Stimulated activated naive B cell treated with anti-CD40 and anti-IgM and Interleukin-4, amounts not matched to agents 10 μg/mL and 1 μg/mL and 100 μg/mL, for 72 hours (primary cell): ENCODE measurements around the gene RRP15.

Experiments used
- ATAC-seq, 2 donors: fragments of 150-1000 bp; cut with Tn5 transposase; replicated peaks; 2 replicates each; pipeline ENCODE4 v1.10.0; 2021; ENCODE audit warnings: moderate library complexity in 1 of 2
- DNase-seq: peaks from one replicate; pipeline ENCODE4 v3.0.0; 2021
- H3K27ac Mint-ChIP-seq: one replicate; pipeline ENCODE4 v1.8.0; 2022; ENCODE audit warnings: mild to moderate bottlenecking, mixed read lengths
- H3K27me3 Mint-ChIP-seq, 2 donors: one replicate each; pipeline ENCODE4 v1.8.0; 2022; ENCODE audit warnings: mixed read lengths in 2 of 2
- H3K36me3 Mint-ChIP-seq, 2 donors: one replicate each; pipeline ENCODE4 v1.8.0; 2022; ENCODE audit warnings: mixed read lengths in 2 of 2, mild to moderate bottlenecking in 1 of 2
- H3K4me1 Mint-ChIP-seq, 2 donors: one replicate each; pipeline ENCODE4 v1.8.0; 2022; ENCODE audit warnings: mixed read lengths in 2 of 2, mild to moderate bottlenecking in 1 of 2
- H3K4me3 Mint-ChIP-seq, 2 donors: one replicate each; pipeline ENCODE4 v1.8.0; 2022; ENCODE audit warnings: mild to moderate bottlenecking in 2 of 2, mixed read lengths in 2 of 2, moderate library complexity in 1 of 2
- H3K9me3 Mint-ChIP-seq, 2 donors: one replicate each; pipeline ENCODE4 v1.8.0; 2022; ENCODE audit warnings: mixed read lengths in 2 of 2, mild to moderate bottlenecking in 1 of 2

Gene RRP15

GRCh38 chr1:218284917-218285635 is at the start of gene RRP15:
RRP15 (plus strand) TSS chr1:218285293; CDS start chr1:218285317, 24 bp downstream.
- peaks cover 12 to 16% of the 10 kb centered on the region in 2 donors for H3K4me1 Mint-ChIP-seq
- peak; percentile 98 to 99 for ATAC-seq

GRCh38 chr1:218242171-218242570 is 42.9 kb upstream of the RRP15 start:
- Mint-ChIP-seq H3K9me3 (peaks cover 0 to 5% of the 10 kb centered on the region in 2 donors), H3K36me3 (no peaks in the 10 kb centered on the region), H3K27ac (no peak overlapping the region), H3K4me1 (no peaks in the 10 kb centered on the region), H3K4me3 (no peak overlapping the region), H3K27me3 (peaks cover 10% of the 10 kb centered on the region in 2 donors)
- ATAC-seq = no peak
- no peak for DNase-seq

More at GRCh38 chr1:218284917-218285635, at the start of gene RRP15:
- peaks cover 7 to 17% of the 10 kb centered on the region in 2 donors for H3K27me3 Mint-ChIP-seq
- peak within 1 kb of the TSS; percentile 88 to 93 for H3K4me3 Mint-ChIP-seq
- peak; percentile 85 for DNase-seq
- peak within 1 kb of the TSS; percentile 97 for H3K27ac Mint-ChIP-seq
- H3K9me3 Mint-ChIP-seq = peaks cover 0 to 1% of the 10 kb centered on the region in 2 donors
- H3K36me3 Mint-ChIP-seq = peaks cover 0 to 7% of the 10 kb centered on the region in 2 donors

GRCh38 chr1:218247339-218247738 is 37.8 kb upstream of the RRP15 start:
- DNase-seq = no peak
- no peaks in the 10 kb centered on the region for H3K36me3 Mint-ChIP-seq
- H3K4me3 Mint-ChIP-seq = no peak overlapping the region
- H3K27ac Mint-ChIP-seq = no peak overlapping the region
- H3K4me1 Mint-ChIP-seq = no peaks in the 10 kb centered on the region
- peaks cover 17 to 38% of the 10 kb centered on the region in 2 donors for H3K27me3 Mint-ChIP-seq
- H3K9me3 Mint-ChIP-seq = no peaks in the 10 kb centered on the region
- no peak for ATAC-seq

- ATAC-seq (no peak), DNase-seq (no peak)
- Mint-ChIP-seq H3K27ac (no peak overlapping the region), H3K36me3 (no peaks in the 10 kb centered on the region), H3K4me3 (no peak overlapping the region), H3K9me3 (no peaks in the 10 kb centered on the region), H3K27me3 (peaks cover 20 to 38% of the 10 kb centered on the region in 2 donors), H3K4me1 (peaks cover 0 to 3% of the 10 kb centered on the region in 2 donors)
Observed at GRCh38 chr1:218249338-218250140, 35.6 kb upstream of the RRP15 start.

GRCh38 chr1:218250492-218250891 is 34.6 kb upstream of the RRP15 start:
- Mint-ChIP-seq H3K9me3 (no peaks in the 10 kb centered on the region), H3K27me3 (peaks cover 20 to 38% of the 10 kb centered on the region in 2 donors), H3K36me3 (no peaks in the 10 kb centered on the region), H3K27ac (no peak overlapping the region), H3K4me1 (peaks cover 0 to 3% of the 10 kb centered on the region in 2 donors), H3K4me3 (no peak overlapping the region)
- no peak for DNase-seq
- ATAC-seq = no peak

- peaks cover 0 to 2% of the 10 kb centered on the region in 2 donors for H3K9me3 Mint-ChIP-seq
- H3K27me3 Mint-ChIP-seq = peaks cover 9 to 22% of the 10 kb centered on the region in 2 donors
- DNase-seq (no peak), ATAC-seq (no peak)
- peaks cover 0 to 3% of the 10 kb centered on the region in 2 donors for H3K4me1 Mint-ChIP-seq
- no peak overlapping the region for H3K27ac Mint-ChIP-seq
- H3K36me3 Mint-ChIP-seq = no peaks in the 10 kb centered on the region
- no peak overlapping the region for H3K4me3 Mint-ChIP-seq
Observed at GRCh38 chr1:218254296-218254946, 30.7 kb upstream of the RRP15 start.

GRCh38 chr1:218255090-218255489 is 30.0 kb upstream of the RRP15 start:
- Mint-ChIP-seq H3K27ac (no peak overlapping the region), H3K4me3 (no peak overlapping the region), H3K4me1 (peaks cover 0 to 3% of the 10 kb centered on the region in 2 donors), H3K27me3 (peaks cover 11 to 22% of the 10 kb centered on the region in 2 donors), H3K36me3 (no peaks in the 10 kb centered on the region), H3K9me3 (peaks cover 0 to 6% of the 10 kb centered on the region in 2 donors)
- ATAC-seq (no peak), DNase-seq (no peak)

- Mint-ChIP-seq H3K27me3 (peaks cover 11 to 12% of the 10 kb centered on the region in 2 donors), H3K9me3 (peaks cover 0 to 6% of the 10 kb centered on the region in 2 donors)
Observed at GRCh38 chr1:218257371-218257770, 27.7 kb upstream of the RRP15 start.

GRCh38 chr1:218257971-218258370 is 27.1 kb upstream of the RRP15 start:
- no peak for ATAC-seq
- Mint-ChIP-seq H3K4me1 (peaks cover 0 to 3% of the 10 kb centered on the region in 2 donors), H3K27ac (no peak overlapping the region), H3K27me3 (peaks cover 11 to 12% of the 10 kb centered on the region in 2 donors), H3K9me3 (peaks cover 0 to 6% of the 10 kb centered on the region in 2 donors), H3K4me3 (no peak overlapping the region), H3K36me3 (no peaks in the 10 kb centered on the region)
- DNase-seq = no peak

More at GRCh38 chr1:218257371-218257770, 27.7 kb upstream of the RRP15 start:
- Mint-ChIP-seq H3K27ac (no peak overlapping the region), H3K36me3 (no peaks in the 10 kb centered on the region), H3K4me3 (no peak overlapping the region), H3K4me1 (peaks cover 0 to 3% of the 10 kb centered on the region in 2 donors)
- no peak for DNase-seq
- ATAC-seq = no peak

GRCh38 chr1:218259339-218259738 is 25.8 kb upstream of the RRP15 start:
- H3K9me3 Mint-ChIP-seq = peaks cover 0 to 6% of the 10 kb centered on the region in 2 donors
- ATAC-seq (no peak), DNase-seq (no peak)
- no peak overlapping the region for H3K27ac Mint-ChIP-seq
- no peak overlapping the region for H3K4me3 Mint-ChIP-seq
- H3K27me3 Mint-ChIP-seq = peaks cover 8 to 12% of the 10 kb centered on the region in 2 donors
- no peaks in the 10 kb centered on the region for H3K4me1 Mint-ChIP-seq
- no peaks in the 10 kb centered on the region for H3K36me3 Mint-ChIP-seq

GRCh38 chr1:218259800-218260199 is 25.3 kb upstream of the RRP15 start:
- Mint-ChIP-seq H3K27me3 (peaks cover 8 to 17% of the 10 kb centered on the region in 2 donors), H3K4me1 (no peaks in the 10 kb centered on the region), H3K9me3 (peaks cover 0 to 6% of the 10 kb centered on the region in 2 donors), H3K36me3 (no peaks in the 10 kb centered on the region), H3K4me3 (no peak overlapping the region), H3K27ac (no peak overlapping the region)
- no peak for ATAC-seq
- no peak for DNase-seq

- Mint-ChIP-seq H3K36me3 (no peaks in the 10 kb centered on the region), H3K27ac (no peak overlapping the region), H3K27me3 (peaks cover 13 to 14% of the 10 kb centered on the region in 2 donors), H3K4me3 (no peak overlapping the region), H3K9me3 (peaks cover 0 to 6% of the 10 kb centered on the region in 2 donors), H3K4me1 (no peaks in the 10 kb centered on the region)
- ATAC-seq (no peak), DNase-seq (no peak)
Observed at GRCh38 chr1:218262259-218262658, 22.8 kb upstream of the RRP15 start.

- ATAC-seq (no peak), DNase-seq (no peak)
- no peaks in the 10 kb centered on the region for H3K9me3 Mint-ChIP-seq
- H3K27me3 Mint-ChIP-seq = peaks cover 6 to 14% of the 10 kb centered on the region in 2 donors
- no peaks in the 10 kb centered on the region for H3K4me1 Mint-ChIP-seq
- H3K36me3 Mint-ChIP-seq = no peaks in the 10 kb centered on the region
- no peak overlapping the region for H3K4me3 Mint-ChIP-seq
- H3K27ac Mint-ChIP-seq = no peak overlapping the region
Observed at GRCh38 chr1:218266356-218266755, 18.7 kb upstream of the RRP15 start.

- DNase-seq (no peak), ATAC-seq (no peak)
- Mint-ChIP-seq H3K27ac (no peak overlapping the region), H3K27me3 (peaks cover 0 to 16% of the 10 kb centered on the region in 2 donors), H3K4me3 (no peak overlapping the region), H3K36me3 (no peaks in the 10 kb centered on the region), H3K9me3 (no peaks in the 10 kb centered on the region), H3K4me1 (no peaks in the 10 kb centered on the region)
Observed at GRCh38 chr1:218272366-218272765, 12.7 kb upstream of the RRP15 start.
